H9 (cell line): Measurements from ENCODE around the gene SERPIND1. TPM values are rescaled to one million over a fixed set of nuclear protein-coding genes. Genes with fewer than 3 reads are reported as not detected.

Experiments
- DNase-seq: peaks from one replicate; pipeline ENCODE4 v3.0.0-alpha.2; 2017
- H2AFZ ChIP-seq: one replicate; pipeline ENCODE4 v1.6.1; 2013; ENCODE audit warnings: mild to moderate bottlenecking, low read length, control low read depth, moderate library complexity
- H2AK5ac ChIP-seq: 2 replicates; pipeline ENCODE4 v1.6.1; 2013; ENCODE audit warnings: low read length, control low read depth, mixed read lengths; ENCODE audit not compliant: insufficient read length
- H2BK120ac ChIP-seq: one replicate; pipeline ENCODE4 v1.6.1; 2013; ENCODE audit warnings: low read depth, mild to moderate bottlenecking, low read length, control low read depth, inconsistent platforms; ENCODE audit not compliant: poor library complexity, severe bottlenecking
- H2BK12ac ChIP-seq: 2 replicates; pipeline ENCODE4 v1.6.1; 2013; ENCODE audit warnings: low read length, control low read depth, mixed read lengths, low read depth; ENCODE audit not compliant: insufficient read length
- H2BK15ac ChIP-seq: 2 replicates; pipeline ENCODE4 v1.6.1; 2013; ENCODE audit warnings: low read depth, low read length, control low read depth
- H2BK20ac ChIP-seq: one replicate; pipeline ENCODE4 v1.6.1; 2013; ENCODE audit warnings: low read depth, mild to moderate bottlenecking, low read length, control low read depth, inconsistent platforms; ENCODE audit not compliant: poor library complexity, severe bottlenecking
- H2BK5ac ChIP-seq: 2 replicates; pipeline ENCODE4 v1.6.1; 2013; ENCODE audit warnings: low read length, control low read depth, mixed read lengths; ENCODE audit not compliant: insufficient read length
- H3K14ac ChIP-seq: 2 replicates; pipeline ENCODE4 v1.6.1; 2013; ENCODE audit warnings: low read length, control low read depth; ENCODE audit not compliant: insufficient read depth
- H3K18ac ChIP-seq: 2 replicates; pipeline ENCODE4 v1.6.1; 2013; ENCODE audit warnings: low read depth, mild to moderate bottlenecking, mixed read lengths, low read length, control low read depth; ENCODE audit not compliant: insufficient read length
- H3K23ac ChIP-seq: 2 replicates; pipeline ENCODE4 v1.6.1; 2013; ENCODE audit warnings: low read length, control low read depth, mixed read lengths, low read depth; ENCODE audit not compliant: insufficient read length
- H3K23me2 ChIP-seq: 2 replicates; pipeline ENCODE4 v1.6.1; 2013; ENCODE audit warnings: low read depth, mild to moderate bottlenecking, mixed read lengths, low read length, control low read depth; ENCODE audit not compliant: insufficient read length, poor library complexity, severe bottlenecking
- H3K27ac ChIP-seq: 2 replicates; pipeline ENCODE4 v1.5.1; 2013; ENCODE audit warnings: low read length, control low read depth, mixed read lengths, low read depth; ENCODE audit not compliant: insufficient read length
- H3K27me3 ChIP-seq: 2 replicates; pipeline ENCODE4 v1.6.1; 2013; ENCODE audit warnings: low read length, control low read depth, inconsistent platforms; ENCODE audit not compliant: insufficient read depth
- H3K4ac ChIP-seq: 2 replicates; pipeline ENCODE4 v1.6.1; 2013; ENCODE audit warnings: low read depth, mild to moderate bottlenecking, control low read depth, inconsistent platforms, low read length, moderate library complexity
- H3K4me1 ChIP-seq: 2 replicates; pipeline ENCODE4 v1.6.1; 2013; ENCODE audit warnings: low read length, control low read depth, inconsistent platforms; ENCODE audit not compliant: insufficient read depth
- H3K4me2 ChIP-seq: 2 replicates; pipeline ENCODE4 v1.6.1; 2013; ENCODE audit warnings: low read length, control low read depth, mixed read lengths; ENCODE audit not compliant: insufficient read length, insufficient read depth
- H3K56ac ChIP-seq: 2 replicates; pipeline ENCODE4 v1.6.1; 2013; ENCODE audit warnings: low read depth, mild to moderate bottlenecking, mixed read lengths, low read length, control low read depth; ENCODE audit not compliant: insufficient read length
- H3K79me1 ChIP-seq: 2 replicates; pipeline ENCODE4 v1.6.1; 2013; ENCODE audit warnings: low read depth, mild to moderate bottlenecking, moderate library complexity, low read length, control low read depth, inconsistent platforms; ENCODE audit not compliant: insufficient read depth, poor library complexity, severe bottlenecking
- H3K79me2 ChIP-seq: 2 replicates; pipeline ENCODE4 v1.6.1; 2013; ENCODE audit warnings: low read length, control low read depth, inconsistent platforms; ENCODE audit not compliant: insufficient read depth
- H3K9ac ChIP-seq: 2 replicates; pipeline ENCODE4 v1.6.1; 2013; ENCODE audit warnings: low read length, control low read depth, mixed read lengths; ENCODE audit not compliant: insufficient read length; ENCODE audit errors: extremely low read depth
- H3K9me3 ChIP-seq: one replicate; pipeline ENCODE4 v1.6.1; 2013; ENCODE audit warnings: low read depth, low read length, inconsistent platforms; ENCODE audit not compliant: control insufficient read depth
- H3T11ph ChIP-seq: one replicate; pipeline ENCODE4 v1.6.1; 2013; ENCODE audit warnings: mild to moderate bottlenecking, low read length, control low read depth, inconsistent platforms
- H4K20me1 ChIP-seq: one replicate; pipeline ENCODE4 v1.6.1; 2013; ENCODE audit not compliant: control insufficient read depth, insufficient read length, insufficient read depth
- H4K5ac ChIP-seq: 2 replicates; pipeline ENCODE4 v1.6.1; 2013; ENCODE audit warnings: low read depth, mild to moderate bottlenecking, mixed read lengths, low read length, control low read depth; ENCODE audit not compliant: insufficient read length
- H4K8ac ChIP-seq: replicated peaks from 2 replicates; pipeline ENCODE4 v1.6.1; 2013; ENCODE audit warnings: low read length, control low read depth, mixed read lengths, low read depth; ENCODE audit not compliant: insufficient read length
- H4K91ac ChIP-seq: 2 replicates; pipeline ENCODE4 v1.6.1; 2013; ENCODE audit warnings: low read depth, mild to moderate bottlenecking, moderate library complexity, mixed read lengths, low read length, control low read depth; ENCODE audit not compliant: insufficient read length
- H3K27ac Mint-ChIP-seq, 3 experiments: 2 replicates in 2 of 3; 3 replicates in 1 of 3; pipeline ENCODE4 v1.8.0; 2020 to 2021; ENCODE audit warnings: mixed read lengths in 3 of 3, mild to moderate bottlenecking in 1 of 3, moderate library complexity in 1 of 3
- H3K27me3 Mint-ChIP-seq: 2 replicates; pipeline ENCODE4 v1.8.0; 2021; ENCODE audit warnings: low read depth, mild to moderate bottlenecking, moderate library complexity, mixed read lengths
- H3K36me3 Mint-ChIP-seq, 3 experiments: 2 replicates in 2 of 3; 3 replicates in 1 of 3; pipeline ENCODE4 v1.8.0; 2020 to 2021; ENCODE audit warnings: low read depth in 3 of 3, mixed read lengths in 3 of 3; ENCODE audit not compliant: insufficient read depth in 1 of 3
- H3K4me1 Mint-ChIP-seq, 2 experiments: 2 replicates each; pipeline ENCODE4 v1.8.0; 2020; ENCODE audit warnings: mixed read lengths in 2 of 2
- H3K4me3 Mint-ChIP-seq, 2 experiments: 2 replicates in 1 of 2; 3 replicates in 1 of 2; pipeline ENCODE4 v1.8.0; 2020 to 2021; ENCODE audit warnings: mild to moderate bottlenecking in 2 of 2, mixed read lengths in 2 of 2, moderate library complexity in 1 of 2
- H3K9me3 Mint-ChIP-seq, 2 experiments: 2 replicates in 1 of 2; 3 replicates in 1 of 2; pipeline ENCODE4 v1.8.0; 2020; ENCODE audit warnings: mild to moderate bottlenecking in 2 of 2, mixed read lengths in 2 of 2, moderate library complexity in 1 of 2
- WGBS: extraction: QIAGEN DNeasy Blood & Tissue Kit; methylation state at CpG from one replicate; pipeline ENCODE4 v1.1.7; 2013; ENCODE audit warnings: missing lambda C conversion rate, low lambda C conversion rate, mixed read lengths; ENCODE audit not compliant: insufficient read length; ENCODE audit errors: extremely low coverage; 5-methylcytosine and 5-hydroxymethylcytosine counted together
- total RNA-seq: library from RNA; stranded (reverse); gene quantifications from 2 replicates; pipeline ENCODE4 v1.2.1, GENCODE V29; 2021
- TF ChIP-seq, protein P1 (sequence below): fragments of 200-600 bp; sonication (generic); conservative IDR thresholded peaks from 3 replicates; pipeline ENCODE4 v1.8.0; 2021; ENCODE audit warnings: antibody characterized with exemption, mild to moderate bottlenecking

Gene SERPIND1
- total RNA-seq, 1 experiment from 2014 or later, result not detected

GRCh38 chr22:20771918-20772625 is 1.8 kb upstream of the SERPIND1 start:
- H3K4me1 ChIP-seq, result no peaks in the 10 kb centered on the region
- no peaks in the 10 kb centered on the region for H3K23me2 ChIP-seq
- Mint-ChIP-seq H3K4me3 (no peak overlapping the region), H3K9me3 (no peaks in the 10 kb centered on the region), H3K27ac (no peak overlapping the region), H3K36me3 (no peaks in the 10 kb centered on the region), H3K27me3 (no peaks in the 10 kb centered on the region), H3K4me1 (peaks cover 3% of the 10 kb centered on the region in 2 experiments; a peak in 2 of 4 replicates)
- H3K4me2 ChIP-seq, result no peak overlapping the region
- no peak overlapping the region for H2BK12ac ChIP-seq
- no peak overlapping the region for H3K14ac ChIP-seq
- H3K18ac ChIP-seq, result no peak overlapping the region
- H2BK15ac ChIP-seq, result no peak overlapping the region
- no peak for DNase-seq
- no peaks in the 10 kb centered on the region for H3K9me3 ChIP-seq
- no peaks in the 10 kb centered on the region for H3K79me2 ChIP-seq
- H3K79me1 ChIP-seq, result no peaks in the 10 kb centered on the region
- no peak overlapping the region for H2AK5ac ChIP-seq
- no CpG with 5 or more reads among the region's 9 CpGs for WGBS
- H3K56ac ChIP-seq, result no peak overlapping the region
- no peaks in the 10 kb centered on the region for H3K27me3 ChIP-seq
- no peak overlapping the region for H2BK120ac ChIP-seq
- H3K23ac ChIP-seq, result no peak overlapping the region
- no peak overlapping the region for H3K4ac ChIP-seq
- H2BK5ac ChIP-seq, result no peak overlapping the region
- no peak overlapping the region for H2BK20ac ChIP-seq
- H4K8ac ChIP-seq, result no peak overlapping the region
- no peak overlapping the region for H3K9ac ChIP-seq
- H4K20me1 ChIP-seq, result no peaks in the 10 kb centered on the region
- no peak overlapping the region for H2AFZ ChIP-seq
- H4K91ac ChIP-seq, result no peak overlapping the region
- TF ChIP-seq, protein P1, sequence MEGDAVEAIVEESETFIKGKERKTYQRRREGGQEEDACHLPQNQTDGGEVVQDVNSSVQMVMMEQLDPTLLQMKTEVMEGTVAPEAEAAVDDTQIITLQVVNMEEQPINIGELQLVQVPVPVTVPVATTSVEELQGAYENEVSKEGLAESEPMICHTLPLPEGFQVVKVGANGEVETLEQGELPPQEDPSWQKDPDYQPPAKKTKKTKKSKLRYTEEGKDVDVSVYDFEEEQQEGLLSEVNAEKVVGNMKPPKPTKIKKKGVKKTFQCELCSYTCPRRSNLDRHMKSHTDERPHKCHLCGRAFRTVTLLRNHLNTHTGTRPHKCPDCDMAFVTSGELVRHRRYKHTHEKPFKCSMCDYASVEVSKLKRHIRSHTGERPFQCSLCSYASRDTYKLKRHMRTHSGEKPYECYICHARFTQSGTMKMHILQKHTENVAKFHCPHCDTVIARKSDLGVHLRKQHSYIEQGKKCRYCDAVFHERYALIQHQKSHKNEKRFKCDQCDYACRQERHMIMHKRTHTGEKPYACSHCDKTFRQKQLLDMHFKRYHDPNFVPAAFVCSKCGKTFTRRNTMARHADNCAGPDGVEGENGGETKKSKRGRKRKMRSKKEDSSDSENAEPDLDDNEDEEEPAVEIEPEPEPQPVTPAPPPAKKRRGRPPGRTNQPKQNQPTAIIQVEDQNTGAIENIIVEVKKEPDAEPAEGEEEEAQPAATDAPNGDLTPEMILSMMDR, result peak; percentile 41; the same call in 2 of the 3 replicates
- no peak overlapping the region for H3K27ac ChIP-seq
- no peak overlapping the region for H3T11ph ChIP-seq
- no peak overlapping the region for H4K5ac ChIP-seq
